GM18951 (cell line): Measurements from ENCODE around the gene FAM90A1.
"Not testable (repeated sequence)": the region's sequence is repeated elsewhere in the genome, so short reads cannot be mapped to it uniquely, and the experiment has no call there.

Source experiments
- POLR2A ChIP-seq: IDR thresholded peaks from 4 replicates; pipeline ENCODE4 v1.6.1; 2011; ENCODE audit warnings: mild to moderate bottlenecking; ENCODE audit not compliant: insufficient read length, insufficient read depth; ENCODE audit errors: extremely low read depth
- in situ Hi-C: fragments of 300-500 bp; cut with MboI; formaldehyde crosslinking; loops from one replicate; pipeline ENCODE4 v1.12.0; 2022; ENCODE audit warnings: low sequenced_read_pairs, mixed read lengths, inconsistent platforms; ENCODE audit not compliant: unreplicated experiment

FAM90A1 gene, protein sequence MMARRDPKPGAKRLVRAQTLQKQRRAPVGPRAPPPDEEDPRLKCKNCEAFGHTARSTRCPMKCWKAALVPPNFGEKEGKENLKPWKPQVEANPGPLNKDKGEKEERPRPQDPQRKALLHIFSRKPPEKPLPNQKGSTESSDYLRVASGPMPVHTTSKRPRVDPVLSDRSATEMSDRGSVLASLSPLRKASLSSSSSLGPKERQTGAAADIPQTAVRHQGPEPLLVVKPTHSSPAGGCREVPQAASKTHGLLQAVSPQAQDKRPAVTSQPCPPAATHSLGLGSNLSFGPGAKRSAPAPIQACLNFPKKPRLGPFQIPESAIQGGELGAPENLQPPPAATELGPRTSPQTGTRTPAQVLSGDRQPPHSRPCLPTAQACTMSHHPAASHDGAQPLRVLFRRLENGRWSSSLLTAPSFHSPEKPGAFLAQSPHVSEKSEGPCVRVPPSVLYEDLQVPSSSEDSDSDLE

DNA sequence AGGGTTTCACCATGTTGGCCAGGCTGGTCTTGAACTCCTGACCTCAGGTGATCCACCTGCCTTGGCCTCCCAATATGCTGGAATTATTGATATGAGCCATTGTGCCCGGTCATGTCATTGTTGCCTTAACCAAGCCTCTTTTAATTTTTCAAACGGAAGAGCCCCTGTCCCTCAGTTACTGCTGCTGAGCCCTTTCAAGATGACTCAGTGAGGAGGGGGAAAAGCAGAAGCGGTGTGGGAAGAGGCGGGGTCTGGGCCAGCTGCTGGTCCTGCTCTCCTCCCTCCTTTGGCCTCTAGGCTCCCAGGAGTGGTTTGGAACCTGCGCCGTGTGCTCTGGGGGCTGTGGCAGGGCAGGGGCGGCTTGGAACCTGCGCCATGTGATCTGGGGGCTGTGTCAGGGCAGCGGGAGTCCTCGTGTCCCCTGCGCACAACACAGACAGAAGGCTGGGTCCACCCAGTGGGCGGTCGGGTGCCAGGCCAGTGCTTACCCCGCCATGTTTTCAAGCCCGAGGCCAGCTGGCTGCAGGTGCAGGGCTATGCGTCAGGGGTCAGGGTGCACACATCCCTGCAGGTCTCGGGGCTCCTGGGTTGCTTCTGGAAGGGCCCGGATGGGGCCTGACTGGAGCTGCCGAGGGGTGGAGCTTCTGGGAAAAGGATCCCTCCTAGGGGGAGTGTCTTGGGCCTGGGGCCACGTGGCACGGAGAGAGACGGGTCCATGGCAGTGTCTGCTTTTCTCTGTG, at the start of gene FAM90A1:
Gene FAM90A1 (minus strand): TSS at position 627 of the 740 bp plus-strand sequence. CDS start 2,786 bp downstream, outside the sequence.
- in situ Hi-C loops: loop anchor here (25.0 kb wide), 1 partner anchor 115 kb away; the partner anchor contains the start of gene CLEC4A

DNA sequence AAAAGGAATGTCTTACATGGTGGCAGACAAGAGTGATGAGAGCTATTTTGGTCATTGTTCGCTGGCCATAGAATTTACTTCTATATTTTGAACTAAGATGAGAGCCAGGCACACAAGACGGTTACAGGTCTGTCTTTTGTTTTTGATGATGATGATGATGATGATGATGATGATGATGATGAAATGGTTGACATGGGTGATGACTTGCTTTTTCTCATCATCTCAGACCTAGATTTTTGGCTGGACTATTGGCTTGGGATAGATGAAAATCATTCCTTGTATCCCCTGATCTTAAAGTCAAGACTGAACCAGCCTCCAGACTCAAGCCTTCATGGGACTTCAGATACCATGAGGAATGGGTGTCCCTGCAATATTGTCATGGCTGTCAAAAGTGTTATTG, 49.0 kb upstream of the FAM90A1 start:
- in situ Hi-C loops: not testable (repeated sequence)

DNA sequence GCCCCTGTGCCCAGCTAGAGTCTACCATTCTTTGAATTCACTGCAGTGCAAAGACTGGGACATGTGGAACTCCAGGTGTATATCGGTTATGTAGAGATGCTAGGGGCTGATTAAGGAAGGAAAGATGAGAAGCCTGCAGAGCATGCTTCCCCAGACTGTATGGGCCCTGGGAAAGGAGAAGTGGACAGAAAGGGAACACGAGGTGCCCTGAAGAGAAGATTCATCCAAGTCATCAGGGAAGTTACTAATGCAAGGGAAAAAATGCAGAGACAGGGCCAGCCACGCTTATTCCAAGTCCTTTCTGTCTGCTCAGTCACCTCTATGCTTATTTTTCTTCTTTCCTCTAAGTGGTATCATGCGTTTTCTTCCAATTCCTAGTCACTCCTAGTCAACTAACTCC, 39.3 kb upstream of the FAM90A1 start:
- in situ Hi-C loops: not testable (repeated sequence)

DNA sequence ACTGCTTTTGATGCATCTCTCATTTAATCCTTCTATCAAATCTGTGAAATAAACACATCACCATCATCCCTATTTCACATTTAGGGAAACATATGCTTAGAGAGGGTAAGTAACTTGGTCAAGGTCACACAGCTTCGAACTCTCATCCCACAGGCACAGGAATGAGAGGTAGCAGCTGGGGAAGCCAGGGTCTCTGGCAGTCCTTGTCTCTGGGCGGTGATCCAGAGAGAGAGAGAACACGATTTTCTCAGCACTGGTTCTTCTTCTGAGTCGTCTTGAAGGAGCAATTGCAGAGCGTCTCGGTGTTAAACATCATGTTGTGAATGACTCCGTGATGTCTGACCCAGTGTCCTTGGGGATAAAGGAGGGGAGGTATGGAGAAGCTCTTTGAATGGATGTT, 36.8 kb upstream of the FAM90A1 start:
- in situ Hi-C loops: not testable (repeated sequence)

DNA sequence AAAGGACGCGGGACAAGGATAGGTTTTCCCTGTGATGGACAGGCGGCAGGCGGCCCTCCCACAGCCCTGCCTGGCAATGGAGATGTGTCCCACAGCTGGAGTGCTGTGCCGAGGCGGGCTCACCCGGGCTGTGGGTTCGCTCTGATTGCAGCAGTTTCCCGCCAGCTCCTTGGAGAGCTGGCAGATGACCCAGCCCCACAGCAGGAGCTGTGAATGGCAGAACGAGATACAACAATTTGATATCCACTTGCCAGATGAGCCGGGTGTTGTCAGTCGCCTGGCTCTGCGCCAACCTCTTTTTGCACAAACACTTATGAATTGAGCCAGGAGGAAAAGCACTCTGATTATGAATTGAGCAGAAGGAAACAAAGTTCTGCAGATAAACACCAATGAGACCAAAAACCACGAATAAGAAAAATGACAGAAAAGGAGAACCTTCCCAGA, 33.7 kb upstream of the FAM90A1 start:
- in situ Hi-C loops: not testable (repeated sequence)

DNA sequence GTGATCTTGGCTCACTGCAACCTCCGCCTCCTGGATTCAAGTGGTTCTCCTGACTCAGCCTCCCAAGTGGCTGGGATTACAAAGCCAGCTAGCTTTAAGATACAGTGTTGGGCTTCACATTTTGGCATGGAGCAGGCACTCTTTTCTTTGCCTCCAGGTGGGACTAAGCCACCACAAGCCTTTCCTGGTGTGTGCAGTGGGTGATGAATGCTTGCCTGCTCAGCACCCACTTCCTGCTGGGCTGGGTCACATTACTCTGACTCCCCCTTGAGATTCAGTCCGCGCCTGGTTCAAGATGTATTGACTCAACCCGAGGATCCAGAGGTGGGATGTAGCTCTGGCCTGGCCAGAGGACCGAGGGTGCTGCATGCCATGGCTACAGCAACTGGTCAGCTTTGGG, 28.9 kb upstream of the FAM90A1 start:
- in situ Hi-C loops: not testable (repeated sequence)

DNA sequence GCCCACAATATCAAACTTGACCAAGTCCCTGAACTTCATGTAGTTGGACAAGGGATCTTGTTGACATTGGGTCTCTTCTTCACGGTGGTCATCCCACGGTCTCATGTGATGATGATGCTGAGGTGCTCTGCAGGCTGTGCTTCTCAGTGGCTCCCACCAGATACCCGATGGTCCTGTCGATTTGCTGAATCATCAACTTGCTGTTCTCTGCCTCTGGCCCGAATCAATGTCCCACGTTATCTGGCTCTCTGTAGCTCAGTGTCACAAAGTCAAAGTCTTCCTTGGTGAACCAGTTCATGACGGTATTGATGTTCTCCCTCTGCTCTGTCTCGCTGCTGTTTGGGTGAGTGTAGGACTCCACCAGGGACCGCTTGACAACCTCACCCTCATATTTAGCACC, 27.3 kb upstream of the FAM90A1 start:
- in situ Hi-C loops: not testable (repeated sequence)

DNA sequence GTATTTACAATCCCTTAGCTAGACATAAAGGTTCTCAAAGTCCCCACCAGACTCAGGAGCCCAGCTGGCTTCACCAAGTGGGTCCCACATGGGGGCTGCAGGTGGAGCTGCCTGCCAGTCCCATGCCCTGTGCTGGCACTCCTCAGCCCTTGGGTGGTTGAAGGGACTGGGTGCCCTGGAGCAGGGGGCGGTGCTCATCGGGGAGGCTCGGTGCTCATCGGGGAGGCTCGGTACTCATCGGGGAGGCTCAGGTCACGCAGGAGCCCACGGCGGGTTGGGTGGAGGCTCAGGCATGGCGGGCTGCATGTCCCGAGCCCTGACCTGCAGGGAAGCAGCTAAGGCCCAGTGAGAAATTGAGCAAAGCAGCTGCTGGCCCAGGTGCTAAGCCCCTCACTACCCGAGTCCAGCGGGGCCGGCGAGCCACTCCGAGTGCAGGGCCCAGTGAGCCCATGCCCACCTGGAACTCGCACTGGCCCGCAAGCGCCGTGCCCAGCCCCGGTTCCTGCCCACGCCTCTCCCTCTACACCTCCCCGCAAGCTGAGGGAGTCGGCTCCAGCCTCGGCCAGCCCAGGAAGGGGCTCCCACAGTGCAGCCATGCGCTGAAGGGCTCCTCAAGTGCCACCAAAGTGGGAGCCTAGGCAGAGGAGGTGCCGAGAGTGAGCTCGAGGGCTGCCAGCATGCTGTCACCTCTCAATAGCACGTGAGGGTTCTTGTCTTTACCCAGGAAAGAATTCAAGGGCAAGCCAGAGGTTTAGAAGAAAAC, 24.8 kb upstream of the FAM90A1 start:
- in situ Hi-C loops: not testable (repeated sequence)

DNA sequence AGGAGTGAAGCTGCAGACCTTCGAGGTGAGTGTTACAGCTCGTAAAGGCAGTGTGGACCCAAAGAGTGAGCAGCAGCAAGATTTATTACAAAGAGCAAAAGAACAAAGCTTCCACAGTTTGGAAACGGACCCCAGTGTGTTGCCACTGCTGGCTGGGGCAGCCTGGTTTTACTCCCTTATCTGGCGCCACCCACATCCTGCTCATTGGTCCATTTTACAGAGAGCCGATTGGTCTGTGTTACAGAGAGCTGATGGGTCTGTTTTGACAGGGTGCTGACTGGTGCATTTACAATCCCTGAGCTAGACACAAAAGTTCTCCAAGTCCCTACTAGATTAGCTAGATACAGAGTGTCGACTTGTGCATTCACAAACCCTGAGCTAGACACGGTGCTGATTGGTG, 24.2 kb upstream of the FAM90A1 start:
- in situ Hi-C loops: not testable (repeated sequence)

DNA sequence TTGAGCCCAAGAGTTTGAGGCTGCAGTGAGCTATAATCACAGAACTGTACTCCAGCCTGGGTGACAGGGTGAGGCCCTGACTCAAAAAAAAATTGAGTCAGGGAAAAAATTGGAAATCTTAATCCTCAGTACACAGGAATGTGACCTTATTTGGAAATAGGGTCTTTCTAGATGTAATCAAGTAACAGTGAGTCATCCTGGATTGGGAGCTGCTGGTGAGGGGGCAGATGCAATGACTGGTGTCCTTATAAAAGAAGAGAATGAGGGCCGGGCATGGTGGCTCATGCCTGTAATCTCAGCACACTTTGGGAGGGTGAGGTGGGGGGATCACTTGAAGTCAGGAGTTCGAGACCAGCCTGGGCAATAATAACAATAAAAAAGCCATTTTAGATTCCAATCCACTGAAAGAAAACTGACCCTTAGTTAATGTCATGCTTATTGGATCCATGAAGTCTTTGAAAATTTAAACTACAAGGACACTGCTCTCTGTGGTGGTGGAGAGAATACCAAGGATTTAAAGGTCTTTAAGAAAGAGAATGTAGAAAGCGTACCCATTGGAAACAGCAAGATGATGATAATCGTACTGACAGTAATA, 19.6 kb upstream of the FAM90A1 start:
- in situ Hi-C loops: loop anchor here (25.0 kb wide), 1 partner anchor 135 kb away; the partner anchor contains the start of gene CLEC4A

DNA sequence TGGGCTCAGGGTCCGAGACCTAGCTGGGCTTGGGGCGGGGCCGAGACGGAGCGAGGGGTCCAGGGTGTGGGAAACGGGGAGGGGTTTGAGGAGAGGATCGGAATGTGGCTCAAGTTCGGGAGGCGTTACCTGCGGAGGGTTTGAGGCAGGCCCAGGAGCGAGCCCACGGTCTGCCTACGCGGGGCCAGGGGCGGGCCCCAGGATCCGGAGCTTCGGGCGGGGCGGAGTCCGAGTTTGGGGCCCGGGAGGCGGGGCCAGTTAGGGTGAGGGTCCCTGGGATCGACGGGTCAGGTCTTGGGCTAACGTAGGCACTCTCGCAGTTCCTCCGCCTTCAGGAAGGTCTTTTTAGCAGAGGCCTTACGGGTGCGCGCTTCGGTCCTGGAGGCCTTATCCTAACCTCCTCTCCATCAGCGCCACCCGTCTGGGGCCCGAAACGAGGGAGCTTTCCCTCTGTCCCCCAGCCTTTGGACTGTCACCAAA, 16.3 kb upstream of the FAM90A1 start:
- in situ Hi-C loops: loop anchor here (25.0 kb wide), 1 partner anchor 131 kb away; the partner anchor contains the start of gene CLEC4A

DNA sequence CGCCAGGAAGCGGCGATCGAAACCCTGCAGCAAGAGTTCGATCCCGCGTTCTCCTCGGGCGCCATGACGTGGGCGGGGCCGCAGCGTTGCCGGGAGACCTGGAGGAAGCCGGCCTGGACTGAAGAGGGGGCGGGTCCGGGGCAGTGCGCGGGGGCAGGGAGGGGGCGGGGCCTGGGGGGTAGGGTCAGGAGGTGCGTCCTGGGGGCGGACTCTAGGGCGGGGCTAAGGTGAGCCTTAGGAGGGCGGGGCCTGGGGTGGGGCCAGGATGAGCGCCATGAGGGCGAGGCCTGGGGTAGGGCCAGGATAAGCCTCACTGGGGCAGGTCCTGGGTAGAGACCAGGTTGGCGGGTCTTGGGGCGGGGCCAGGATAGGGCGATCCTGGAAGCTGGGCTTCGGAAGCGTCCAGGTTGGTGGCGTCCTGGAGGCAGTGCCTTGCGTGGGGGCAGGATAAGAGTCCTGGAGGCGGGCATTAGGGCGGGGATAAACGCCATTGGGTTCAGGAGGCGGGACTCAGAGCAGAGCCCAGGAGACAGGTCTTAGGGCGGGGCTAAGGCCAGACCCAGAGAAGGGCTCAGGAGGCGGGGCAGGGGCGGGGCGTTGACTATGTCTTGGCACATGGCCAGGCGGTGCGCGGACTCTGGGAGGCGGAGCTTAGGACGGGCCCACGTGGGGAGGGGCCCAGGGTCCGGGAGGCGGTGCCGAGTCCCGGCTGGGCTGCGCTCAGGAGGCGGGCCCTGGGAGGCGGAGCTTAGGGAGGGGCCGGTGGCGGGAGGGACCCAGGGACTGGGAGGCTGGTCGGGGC, 15.7 kb upstream of the FAM90A1 start:
- TF ChIP-seq POLR2A: peak; percentile 38
- in situ Hi-C loops: loop anchor here (25.0 kb wide), 1 partner anchor 131 kb away; the partner anchor contains the start of gene CLEC4A

DNA sequence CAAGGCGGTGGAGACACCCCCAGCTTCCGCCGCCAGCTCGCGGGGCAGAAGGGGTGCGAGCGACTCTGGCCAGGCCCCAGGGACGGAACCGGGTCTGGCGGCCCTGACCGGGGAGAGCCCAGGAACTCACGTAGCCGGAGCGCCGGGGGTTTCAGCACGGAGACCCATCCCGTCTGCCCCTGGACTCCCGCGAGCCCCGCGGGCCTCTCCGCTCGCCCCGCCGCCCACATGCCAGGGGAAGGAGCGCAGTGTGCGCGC, 15.1 kb upstream of the FAM90A1 start:
- in situ Hi-C loops: loop anchor here (25.0 kb wide), 1 partner anchor 130 kb away; the partner anchor contains the start of gene CLEC4A

DNA sequence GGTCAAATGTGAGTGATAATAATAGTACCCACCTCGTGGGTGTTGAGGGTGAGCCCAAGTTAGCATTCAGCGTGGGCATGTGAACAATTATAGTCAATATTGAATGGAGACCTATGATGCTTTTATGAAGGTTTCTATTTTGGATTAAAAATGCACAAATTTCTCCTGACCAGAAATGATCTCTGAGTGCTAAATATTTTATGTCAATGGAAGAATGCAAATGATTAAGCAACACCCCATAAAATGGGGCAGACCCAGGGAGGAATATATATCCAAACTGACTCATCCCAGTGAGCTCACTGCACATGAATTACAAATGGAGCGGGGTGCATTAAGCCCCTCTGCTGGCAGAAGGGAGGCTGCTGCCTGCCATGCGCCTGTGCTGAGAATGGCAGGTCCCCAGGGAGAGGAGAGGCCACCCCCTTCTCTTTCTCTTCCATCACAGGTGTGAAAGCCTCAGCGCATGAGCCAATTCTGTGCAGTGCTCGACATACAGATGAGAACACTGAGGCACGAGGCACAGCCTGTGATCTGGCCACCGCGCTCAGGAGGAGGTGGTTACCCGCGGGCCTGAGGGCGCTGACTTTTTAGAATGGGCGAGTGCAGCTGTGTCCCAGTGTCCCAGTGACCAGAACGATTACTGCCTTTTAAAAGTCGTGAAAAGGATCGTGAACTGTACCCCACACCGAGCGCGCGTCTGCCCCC, 14.7 kb upstream of the FAM90A1 start:
- in situ Hi-C loops: loop anchor here (25.0 kb wide), 1 partner anchor 130 kb away; the partner anchor contains the start of gene CLEC4A

DNA sequence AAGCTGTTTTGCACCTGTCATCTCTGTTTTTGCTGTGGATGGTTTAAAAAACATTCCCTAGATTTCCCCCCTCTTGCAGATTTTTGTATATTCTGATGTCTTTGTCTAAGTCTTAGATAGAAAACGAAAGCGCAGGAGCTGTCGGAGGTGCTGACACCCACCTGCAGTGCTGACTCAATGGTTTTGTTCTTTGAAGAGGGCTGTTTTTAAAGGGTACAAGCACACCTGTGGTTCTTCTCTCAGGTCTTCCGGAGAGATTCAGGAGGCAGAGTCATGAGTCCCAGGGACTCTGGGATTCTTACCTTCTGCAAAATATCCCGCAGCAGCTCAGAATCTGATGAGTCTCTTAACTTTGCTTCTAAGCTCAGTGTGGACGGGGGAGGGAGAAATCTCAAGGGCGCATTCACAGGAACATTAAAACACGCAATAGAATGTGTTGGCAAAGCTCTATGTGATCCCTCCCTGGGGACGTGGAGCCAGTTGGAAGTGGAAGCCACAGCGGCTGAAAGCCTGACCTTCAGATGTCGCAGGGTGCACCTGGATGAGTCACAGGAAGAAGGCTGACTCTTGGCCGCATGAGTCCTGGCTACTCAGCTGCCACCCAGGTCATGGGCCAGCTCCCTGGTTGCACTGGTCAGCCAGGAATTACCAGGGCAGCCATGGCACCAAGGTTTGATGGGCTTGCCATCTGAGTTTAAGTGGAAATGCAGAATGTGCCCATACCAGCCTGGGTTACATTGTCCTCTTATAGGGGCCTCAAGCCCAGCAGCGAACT, 13.1 kb upstream of the FAM90A1 start:
- in situ Hi-C loops: loop anchor here (25.0 kb wide), 1 partner anchor 128 kb away; the partner anchor contains the start of gene CLEC4A

DNA sequence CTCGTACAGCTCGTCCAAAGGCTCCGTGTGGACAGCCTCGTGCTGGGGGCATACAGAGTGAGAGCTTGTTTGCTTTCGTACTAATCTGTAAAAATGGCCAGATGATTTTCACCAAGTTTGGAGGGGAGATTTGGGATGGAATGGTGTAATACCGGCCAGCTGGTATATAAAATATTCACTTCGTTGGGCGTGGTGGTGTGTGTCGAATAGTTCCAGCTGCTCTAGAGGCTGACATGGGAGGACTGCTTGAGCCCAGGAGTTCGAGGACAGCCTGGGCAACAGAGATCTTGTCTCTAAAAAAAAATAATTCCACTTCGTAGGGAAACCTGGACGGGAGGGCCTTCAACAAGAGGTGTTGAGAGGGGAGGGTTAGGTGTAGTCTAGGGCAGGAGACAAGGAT, 9.6 kb upstream of the FAM90A1 start:
- in situ Hi-C loops: loop anchor here (25.0 kb wide), 1 partner anchor 125 kb away; the partner anchor contains the start of gene CLEC4A
